HG02571 (cell line): ENCODE results near the gene MAD2L1.

Source experiments
- ATAC-seq: cut with Tn5 transposase; IDR thresholded peaks from one replicate; pipeline ENCODE4 v1.9.1; 2021; ENCODE audit warnings: mild to moderate bottlenecking, moderate library complexity; ENCODE audit not compliant: unreplicated experiment

MAD2L1 gene

DNA sequence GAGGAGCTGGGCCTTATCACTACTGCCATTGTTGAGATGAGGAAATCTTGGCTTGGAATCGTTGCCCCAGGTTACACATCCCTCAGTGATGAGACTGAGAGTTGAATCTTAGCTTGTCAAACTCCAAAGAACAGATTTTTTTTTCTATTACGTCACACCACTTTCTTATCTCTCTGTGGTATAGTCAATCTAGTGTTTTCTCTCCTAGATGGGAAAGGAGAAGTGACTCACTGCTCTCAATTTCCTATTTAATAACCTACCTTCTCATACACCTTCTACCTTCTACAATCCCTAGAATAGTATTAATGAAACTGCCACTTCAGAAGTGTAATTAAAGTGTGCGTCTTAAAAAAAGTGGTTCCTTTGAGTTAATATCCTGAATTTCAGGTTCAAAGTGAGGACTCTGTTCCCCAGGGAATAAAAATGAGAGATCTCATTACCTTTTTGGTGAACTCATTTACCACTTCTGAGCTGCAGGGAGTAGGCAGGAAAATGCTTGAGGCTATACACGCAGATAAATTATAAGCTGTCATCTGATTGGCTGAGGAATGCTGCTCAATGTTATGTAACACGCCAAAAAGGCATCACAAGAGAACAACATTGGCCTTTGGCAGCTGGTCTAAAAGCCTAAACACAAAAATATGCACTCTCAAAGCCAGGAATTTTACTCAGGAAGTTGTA lies 59.3 kb downstream of the MAD2L1 start:
- ATAC-seq = no peak
